Measurements from ENCODE around the gene NCKIPSD. TPM values are rescaled to one million over a fixed set of nuclear protein-coding genes. Genes with fewer than 3 reads are reported as not detected.

The NCKIPSD gene
- total RNA-seq, 2 donors from 2014 or later, result 51.7 to 97.7 TPM

GRCh38 chr3:48628277-48629017, 57.3 kb downstream of the NCKIPSD start:
- peaks cover 13% of the 10 kb centered on the region for H3K36me3 ChIP-seq
- no peaks in the 10 kb centered on the region for H3K4me1 ChIP-seq
- no peak overlapping the region for H3K27ac ChIP-seq
- no peaks in the 10 kb centered on the region for H3K27me3 ChIP-seq
- H3K4me3 ChIP-seq, result no peak overlapping the region
- DNase-seq (ENCODE audit: low spot score), result no peak
- no peak for TF ChIP-seq CTCF (IDR thresholded peaks at IDR 0.05)
- no peaks in the 10 kb centered on the region for H3K9me3 ChIP-seq

GRCh38 chr3:48625600-48625999, 60.1 kb downstream of the NCKIPSD start:
- Histone ChIP-seq H3K4me3 (no peak overlapping the region), H3K4me1 (no peaks in the 10 kb centered on the region), H3K36me3 (peaks cover 13% of the 10 kb centered on the region), H3K9me3 (no peaks in the 10 kb centered on the region), H3K27me3 (no peaks in the 10 kb centered on the region), H3K27ac (no peak overlapping the region)
- TF ChIP-seq CTCF (IDR thresholded peaks at IDR 0.05), result no peak
- no peak for DNase-seq (ENCODE audit: low spot score)

- no peak for DNase-seq (ENCODE audit: low spot score)
- no peaks in the 10 kb centered on the region for H3K4me1 ChIP-seq
- no peak for TF ChIP-seq CTCF (IDR thresholded peaks at IDR 0.05)
- H3K27me3 ChIP-seq, result no peaks in the 10 kb centered on the region
- no peak overlapping the region for H3K27ac ChIP-seq
- H3K36me3 ChIP-seq, result peaks cover 13% of the 10 kb centered on the region
- H3K4me3 ChIP-seq, result no peak overlapping the region
- no peaks in the 10 kb centered on the region for H3K9me3 ChIP-seq
These were observed 60.9 kb downstream of the NCKIPSD start for GRCh38 chr3:48624767-48625166.

- H3K4me3 ChIP-seq, result no peak overlapping the region
- H3K4me1 ChIP-seq, result no peaks in the 10 kb centered on the region
- TF ChIP-seq CTCF (IDR thresholded peaks at IDR 0.05), result no peak
- peaks cover 13% of the 10 kb centered on the region for H3K36me3 ChIP-seq
- no peaks in the 10 kb centered on the region for H3K9me3 ChIP-seq
- H3K27ac ChIP-seq, result no peak overlapping the region
- no peak for DNase-seq (ENCODE audit: low spot score)
- no peaks in the 10 kb centered on the region for H3K27me3 ChIP-seq
These were observed 61.7 kb downstream of the NCKIPSD start for GRCh38 chr3:48623851-48624547.

Small RNAs within 50 kb of the gene (microRNA-seq; reads per million reads assigned to microRNA genes)
- gene MIR4793 (ENCODE audit: borderline number of aligned reads in 2 of 2, borderline replicate concordance in 1 of 2), result 0 reads per million in 2 donors

Other genes starting within 250 kb of the NCKIPSD start
- 1 to 10 TPM; 8.4 to 9.2 TPM for gene CCDC51, start 245.8 kb downstream of the NCKIPSD start, total RNA-seq
- gene TMA7, start 245.7 kb downstream of the NCKIPSD start, total RNA-seq, result 100 to 1,000 TPM; 194 to 286 TPM
- 1 to 10 TPM; 2.0 to 3.1 TPM for gene ATRIP, start 239.2 kb downstream of the NCKIPSD start, total RNA-seq
- gene SHISA5, start 181.7 kb downstream of the NCKIPSD start, total RNA-seq, result 100 to 1,000 TPM in 1 of 2 donors, 10 to 100 TPM in 1; 66.9 to 120 TPM
- 1 to 10 TPM in 1 of 2 donors, under 1 TPM in 1; 0.59 to 1.2 TPM for gene PFKFB4, start 129.1 kb downstream of the NCKIPSD start, total RNA-seq
- gene UCN2, start 122.1 kb downstream of the NCKIPSD start, total RNA-seq, result not detected
- 1 to 10 TPM; 1.9 to 2.6 TPM for gene COL7A1, start 90.6 kb downstream of the NCKIPSD start, total RNA-seq
- 100 to 1,000 TPM; 847 to 948 TPM for gene UQCRC1, start 76.3 kb downstream of the NCKIPSD start, total RNA-seq
- not detected for gene TMEM89, start 64.1 kb downstream of the NCKIPSD start, total RNA-seq
- 10 to 100 TPM in 1 of 2 donors, 1 to 10 TPM in 1; 9.6 to 10.1 TPM for gene SLC26A6, start 50.5 kb downstream of the NCKIPSD start, total RNA-seq
- under 1 TPM; 0.11 to 0.59 TPM for gene CELSR3, start 23.0 kb downstream of the NCKIPSD start, total RNA-seq
- gene IP6K2, start 31.3 kb upstream of the NCKIPSD start, total RNA-seq, result 10 to 100 TPM; 35.7 to 39.6 TPM
- 10 to 100 TPM; 26.8 to 28.5 TPM for gene PRKAR2A, start 162.0 kb upstream of the NCKIPSD start, total RNA-seq
- 10 to 100 TPM; 58.8 to 67.7 TPM for gene SLC25A20, start 213.0 kb upstream of the NCKIPSD start, total RNA-seq
- 100 to 1,000 TPM; 135 to 140 TPM for gene ARIH2, start 232.9 kb upstream of the NCKIPSD start, total RNA-seq

Measured in right atrium auricular region (tissue), 2 donors.